Thyroid gland (tissue), 4 donors: ENCODE data around the gene GNAI1. TPM values are rescaled to one million over a fixed set of nuclear protein-coding genes. Genes with fewer than 3 reads are reported as not detected.

Experiments
- DNase-seq, 2 donors: peaks; one replicate each; pipeline ENCODE4 v3.0.0-alpha.2; 2019
- H3K27ac ChIP-seq, 3 donors: fragments of 200-600 bp; sonication (generic); 1 replicate in 2 of 3; 2 replicates in 1 of 3; pipeline ENCODE4 v1.5.1; 2016 to 2019; ENCODE audit warnings: mild to moderate bottlenecking in 1 of 3, moderate library complexity in 1 of 3
- H3K27me3 ChIP-seq: fragments of 200-600 bp; sonication (generic); one replicate; pipeline ENCODE4 v1.5.1; 2019
- H3K36me3 ChIP-seq, 2 donors: fragments of 200-600 bp; sonication (generic); one replicate each; pipeline ENCODE4 v1.5.1; 2016 to 2019
- H3K4me1 ChIP-seq, 2 donors: fragments of 200-600 bp; sonication (generic); one replicate each; pipeline ENCODE4 v1.5.1; 2017 to 2019
- H3K4me3 ChIP-seq, 3 donors: fragments of 200-600 bp; sonication (generic); replicated peaks in 1 of 3; 1 replicate in 2 of 3; 2 replicates in 1 of 3; pipeline ENCODE4 v1.5.1; 2016; ENCODE audit warnings: mild to moderate bottlenecking in 1 of 3
- H3K9me3 ChIP-seq: fragments of 200-600 bp; sonication (generic); one replicate; pipeline ENCODE4 v1.5.1; 2017
- POLR2A ChIP-seq, 2 donors: fragments of 450-650 bp; IDR thresholded peaks; one replicate each; pipeline ENCODE4 v1.6.1; 2017; ENCODE audit warnings: antibody characterized with exemption in 2 of 2, mild to moderate bottlenecking in 2 of 2, moderate library complexity in 1 of 2
- WGBS, 2 donors: methylation state at CpG; one replicate each; pipeline ENCODE4 v1.1.5; 2017; 5-methylcytosine and 5-hydroxymethylcytosine counted together
- intact Hi-C: fragments of 100-400 bp; cut with DNase I; formaldehyde crosslinking; loops from one replicate; pipeline ENCODE4 v1.15.1; 2023
- total RNA-seq, 4 donors: library from RNA; depleted of rRNA; stranded (reverse); fragments of >200 nt; gene quantifications; one replicate each; pipeline ENCODE4 v1.2.3, GENCODE V29; 2016
- TF ChIP-seq, protein P1 (sequence below), 6 experiments: fragments of 200-600 bp in 3 of 6; fragments of 450-650 bp in 3 of 6; sonication (generic) in 3 of 6; IDR thresholded peaks; one replicate each; pipeline ENCODE4 v1.5.1; 2016 to 2019; ENCODE audit warnings: antibody characterized with exemption in 6 of 6, mild to moderate bottlenecking in 2 of 6, inconsistent platforms in 1 of 6, moderate library complexity in 1 of 6

Gene GNAI1
- total RNA-seq, 4 donors from 2014 or later, result 32.1 to 52.7 (median 47.4) TPM

DNA sequence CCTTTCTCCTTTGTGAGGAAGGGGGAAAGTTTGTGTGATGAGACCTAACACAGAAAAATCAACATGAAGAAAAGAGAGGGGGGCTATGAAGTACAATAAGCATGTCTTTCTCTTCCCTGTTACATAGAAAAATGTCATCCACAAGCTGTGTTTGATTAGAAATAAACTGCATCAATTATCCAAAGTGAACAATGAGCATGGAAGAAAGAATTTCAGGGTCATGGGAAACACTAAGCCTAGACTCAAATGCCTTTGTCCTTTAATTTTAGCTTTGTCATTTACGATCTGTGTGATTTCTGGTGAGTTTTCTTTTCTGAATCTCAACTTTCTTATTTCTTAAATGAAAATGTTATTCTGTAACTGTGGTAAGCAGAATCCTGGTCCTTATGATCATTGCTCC is 121.0 kb downstream of the GNAI1 start:
- Histone ChIP-seq H3K4me3 (no peak overlapping the region), H3K27ac (no peak overlapping the region), H3K9me3 (no peaks in the 10 kb centered on the region), H3K4me1 (no peaks in the 10 kb centered on the region), H3K27me3 (no peaks in the 10 kb centered on the region), H3K36me3 (no peaks in the 10 kb centered on the region)
- 82 to 87% methylated on average over 1 of the region's 1 CpG for WGBS, 2 donors
- TF ChIP-seq POLR2A (IDR thresholded peaks at IDR 0.05), result no peak
- TF ChIP-seq, protein P1, sequence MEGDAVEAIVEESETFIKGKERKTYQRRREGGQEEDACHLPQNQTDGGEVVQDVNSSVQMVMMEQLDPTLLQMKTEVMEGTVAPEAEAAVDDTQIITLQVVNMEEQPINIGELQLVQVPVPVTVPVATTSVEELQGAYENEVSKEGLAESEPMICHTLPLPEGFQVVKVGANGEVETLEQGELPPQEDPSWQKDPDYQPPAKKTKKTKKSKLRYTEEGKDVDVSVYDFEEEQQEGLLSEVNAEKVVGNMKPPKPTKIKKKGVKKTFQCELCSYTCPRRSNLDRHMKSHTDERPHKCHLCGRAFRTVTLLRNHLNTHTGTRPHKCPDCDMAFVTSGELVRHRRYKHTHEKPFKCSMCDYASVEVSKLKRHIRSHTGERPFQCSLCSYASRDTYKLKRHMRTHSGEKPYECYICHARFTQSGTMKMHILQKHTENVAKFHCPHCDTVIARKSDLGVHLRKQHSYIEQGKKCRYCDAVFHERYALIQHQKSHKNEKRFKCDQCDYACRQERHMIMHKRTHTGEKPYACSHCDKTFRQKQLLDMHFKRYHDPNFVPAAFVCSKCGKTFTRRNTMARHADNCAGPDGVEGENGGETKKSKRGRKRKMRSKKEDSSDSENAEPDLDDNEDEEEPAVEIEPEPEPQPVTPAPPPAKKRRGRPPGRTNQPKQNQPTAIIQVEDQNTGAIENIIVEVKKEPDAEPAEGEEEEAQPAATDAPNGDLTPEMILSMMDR (IDR thresholded peaks at IDR 0.05), result no peak
- intact Hi-C loops, result no loop called here
- no peak for DNase-seq

DNA sequence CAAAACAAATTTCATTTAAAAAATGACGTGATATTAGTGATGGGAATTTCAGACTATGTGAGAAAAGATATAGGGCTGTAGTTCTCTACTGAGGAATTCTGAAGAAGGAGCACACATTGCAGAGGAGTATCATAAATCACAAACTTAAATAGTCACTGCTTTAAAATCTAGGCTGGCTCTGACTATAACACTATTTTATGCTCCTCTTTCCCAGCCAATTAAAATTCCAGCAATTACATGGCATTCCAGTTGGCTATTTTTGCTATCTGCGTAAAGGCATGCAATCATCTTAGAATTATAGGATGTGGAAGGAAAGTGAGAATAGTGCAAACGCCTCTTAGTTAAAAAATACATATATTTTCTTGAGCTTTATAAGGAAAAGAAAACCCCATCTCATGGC is 123.1 kb downstream of the GNAI1 start:
- Histone ChIP-seq H3K27me3 (no peaks in the 10 kb centered on the region), H3K27ac (no peak overlapping the region), H3K9me3 (no peaks in the 10 kb centered on the region), H3K4me3 (no peak overlapping the region), H3K4me1 (no peaks in the 10 kb centered on the region), H3K36me3 (no peaks in the 10 kb centered on the region)
- 87 to 93% methylated on average over 3 of the region's 3 CpGs for WGBS, 2 donors
- TF ChIP-seq, protein P1 (IDR thresholded peaks at IDR 0.05), result no peak
- TF ChIP-seq POLR2A (IDR thresholded peaks at IDR 0.05), result no peak
- DNase-seq, result no peak
- intact Hi-C loops, result no loop called here

DNA sequence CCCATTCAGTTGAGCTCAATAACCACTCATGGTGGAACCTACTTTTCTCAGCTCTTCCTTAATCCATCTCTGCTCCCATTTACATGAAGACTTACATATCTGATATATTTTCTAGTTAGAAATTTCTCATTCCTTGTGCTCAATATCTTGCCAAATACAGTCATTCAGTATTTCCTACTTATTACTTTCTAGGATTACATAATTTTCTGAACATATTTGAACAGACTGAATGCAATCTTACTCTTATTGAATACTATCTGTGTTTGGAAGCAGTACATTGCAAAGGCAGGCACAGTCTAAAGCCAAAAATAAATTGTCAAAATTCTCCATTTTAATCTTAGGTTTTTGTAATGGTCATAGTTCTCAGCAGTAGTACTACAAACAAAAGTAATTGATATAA is 126.0 kb downstream of the GNAI1 start:
- intact Hi-C loops, result no loop called here
- no peak for DNase-seq
- Histone ChIP-seq H3K4me1 (no peaks in the 10 kb centered on the region), H3K36me3 (no peaks in the 10 kb centered on the region), H3K9me3 (no peaks in the 10 kb centered on the region), H3K4me3 (no peak overlapping the region), H3K27me3 (no peaks in the 10 kb centered on the region), H3K27ac (no peak overlapping the region)
- TF ChIP-seq, protein P1 (IDR thresholded peaks at IDR 0.05), result no peak
- TF ChIP-seq POLR2A (IDR thresholded peaks at IDR 0.05), result no peak

DNA sequence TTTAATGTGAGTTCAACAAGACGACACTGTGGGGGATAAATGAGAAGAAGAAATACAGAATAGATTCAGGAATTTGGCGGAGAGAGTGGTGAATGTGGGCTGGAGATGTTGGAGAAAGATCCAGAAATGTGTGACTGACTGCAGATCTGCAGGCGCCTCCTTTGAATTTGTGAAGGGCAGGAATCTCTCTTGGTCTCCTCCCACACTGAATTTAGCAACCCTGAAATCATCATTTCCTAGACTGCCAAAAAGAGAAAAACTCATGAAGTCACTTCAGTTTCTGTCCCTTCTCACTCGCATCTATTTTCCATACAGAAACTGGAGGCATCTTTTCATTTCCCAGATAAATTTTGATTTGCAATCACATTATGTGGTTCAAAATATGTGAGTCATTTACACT is 128.7 kb downstream of the GNAI1 start:
- H3K4me1 ChIP-seq, result no peaks in the 10 kb centered on the region
- WGBS, 2 donors, result 69 to 79% methylated on average over 4 of the region's 4 CpGs
- DNase-seq, result no peak
- no peak for TF ChIP-seq POLR2A (IDR thresholded peaks at IDR 0.05)
- TF ChIP-seq, protein P1 (IDR thresholded peaks at IDR 0.05), result no peak
- no peak overlapping the region for H3K4me3 ChIP-seq
- H3K9me3 ChIP-seq, result no peaks in the 10 kb centered on the region
- no peaks in the 10 kb centered on the region for H3K36me3 ChIP-seq
- intact Hi-C loops, result no loop called here
- no peak overlapping the region for H3K27ac ChIP-seq
- H3K27me3 ChIP-seq, result no peaks in the 10 kb centered on the region

DNA sequence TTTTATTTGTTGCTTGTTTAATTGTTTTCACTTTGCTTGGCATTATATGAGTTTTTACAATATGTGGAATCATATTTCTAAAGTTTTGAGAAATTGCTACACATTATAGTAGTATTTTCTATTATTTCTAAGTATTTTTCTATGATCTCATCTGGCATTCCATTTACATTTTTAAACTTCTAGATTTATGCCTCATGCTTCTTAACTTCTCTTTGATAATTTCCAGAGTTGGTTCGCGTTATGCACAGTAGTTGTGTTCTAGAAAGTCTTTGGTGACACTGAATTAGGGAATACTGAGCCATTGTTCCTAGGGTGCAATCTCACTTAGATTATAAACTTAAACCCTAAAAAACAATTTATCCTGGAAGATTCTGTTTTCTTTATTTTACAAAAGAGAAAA is 129.2 kb downstream of the GNAI1 start:
- Histone ChIP-seq H3K27me3 (no peaks in the 10 kb centered on the region), H3K4me3 (no peak overlapping the region), H3K36me3 (no peaks in the 10 kb centered on the region), H3K27ac (no peak overlapping the region), H3K9me3 (no peaks in the 10 kb centered on the region), H3K4me1 (no peaks in the 10 kb centered on the region)
- intact Hi-C loops, result no loop called here
- DNase-seq, result no peak
- TF ChIP-seq POLR2A (IDR thresholded peaks at IDR 0.05), result no peak
- TF ChIP-seq, protein P1 (IDR thresholded peaks at IDR 0.05), result no peak
- WGBS, 2 donors, result 56 to 67% methylated on average over 2 of the region's 2 CpGs
